SIG-M5 treated with dmso at 0.1 percent for 504 hours (cell line): ENCODE measurements around the gene CCNG2.
A peak's percentile ranks its signal among the peaks of the same experiment; 100 is the strongest.

ENCODE experiments used
- DNase-seq: peaks from one replicate; lab custom pipeline; 2025; ENCODE audit not compliant: unreplicated experiment; lab: John Stamatoyannopoulos, UW

The CCNG2 gene

DNA sequence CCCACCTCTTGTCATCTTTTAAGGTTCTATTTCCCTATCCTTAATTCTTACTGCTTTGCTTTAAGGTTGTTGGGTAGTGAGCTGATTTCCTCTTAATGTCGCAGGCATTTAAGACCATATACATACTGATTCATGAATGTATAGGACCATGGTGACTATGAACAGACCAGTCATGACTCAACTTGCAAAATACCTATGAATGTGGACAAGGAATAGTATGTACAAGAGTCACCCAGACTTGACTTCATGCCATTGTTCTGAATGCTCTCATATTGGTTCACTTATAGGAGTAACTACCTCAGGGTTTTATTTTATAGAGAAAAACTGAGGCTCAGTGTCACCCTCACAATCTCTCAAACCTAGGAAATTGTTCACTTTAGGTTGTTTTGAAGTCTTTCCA is 44.3 kb downstream of the CCNG2 start:
- no peak for DNase-seq

GRCh38 chr4:77201857-77202256 is 44.9 kb downstream of the CCNG2 start:
- no peak for DNase-seq

DNA sequence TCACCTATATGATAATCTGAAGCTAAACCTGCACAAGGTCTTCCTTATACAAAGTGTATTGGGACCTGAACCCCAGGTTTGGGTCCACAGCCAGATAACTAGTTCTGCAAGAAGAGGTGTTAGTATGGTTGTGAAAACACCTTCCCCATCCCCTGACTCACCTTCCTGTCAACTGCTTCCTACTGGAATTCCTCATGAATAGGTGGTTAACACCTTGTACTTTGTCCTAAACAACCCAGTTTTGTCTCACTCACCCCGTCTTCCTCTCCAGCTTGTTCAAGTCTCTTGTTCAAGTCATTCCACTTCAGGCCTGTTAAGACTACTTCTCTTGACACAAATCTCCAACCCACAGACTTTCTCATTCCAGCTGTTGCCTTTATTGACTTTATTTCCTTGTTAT is 45.5 kb downstream of the CCNG2 start:
- DNase-seq, result no peak

GRCh38 chr4:77203380-77204197 is 46.6 kb downstream of the CCNG2 start:
- peak; percentile 70 for DNase-seq

DNA sequence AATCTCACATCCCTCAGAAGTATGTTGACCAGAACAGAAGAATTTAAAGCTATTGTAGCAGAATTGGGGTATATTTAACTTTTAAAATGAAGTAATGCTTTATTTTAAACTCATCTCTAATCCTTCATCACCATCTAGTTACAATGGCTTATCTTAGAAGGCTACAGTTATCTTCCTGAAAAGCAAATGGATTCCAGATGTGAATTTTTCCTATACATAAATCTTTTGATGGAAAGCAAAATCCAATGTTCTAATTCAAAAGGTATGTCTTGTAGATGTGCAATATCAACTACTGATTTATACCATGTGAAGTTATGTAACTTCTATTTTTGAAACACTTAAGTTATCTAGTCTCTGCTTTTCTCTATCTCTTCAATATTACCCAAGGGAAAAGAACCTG is 47.6 kb downstream of the CCNG2 start:
- no peak for DNase-seq

DNA sequence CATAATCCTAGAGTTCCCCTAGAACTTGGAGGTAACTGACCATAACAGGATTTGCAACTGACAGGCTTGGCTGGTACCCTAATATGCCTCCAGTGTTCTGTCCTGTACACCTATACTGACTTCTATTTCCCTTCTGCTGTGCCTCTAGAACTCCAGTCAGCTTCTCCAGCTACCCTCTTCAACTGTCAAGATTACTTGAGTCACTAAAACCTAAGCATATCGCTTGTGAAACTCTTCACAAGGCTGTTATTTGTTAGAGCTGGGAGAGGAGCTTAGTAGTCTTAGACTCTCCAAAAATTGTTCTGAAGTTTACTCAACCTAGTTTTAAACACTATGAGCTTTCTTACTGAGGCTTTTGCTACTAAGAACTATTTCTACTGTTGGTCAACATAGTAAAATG is 52.0 kb downstream of the CCNG2 start:
- no peak for DNase-seq

GRCh38 chr4:77209936-77210335 is 52.9 kb downstream of the CCNG2 start:
- DNase-seq, result no peak

GRCh38 chr4:77215107-77215506 is 58.1 kb downstream of the CCNG2 start:
- no peak for DNase-seq

GRCh38 chr4:77217526-77217925 is 60.5 kb downstream of the CCNG2 start:
- no peak for DNase-seq

DNA sequence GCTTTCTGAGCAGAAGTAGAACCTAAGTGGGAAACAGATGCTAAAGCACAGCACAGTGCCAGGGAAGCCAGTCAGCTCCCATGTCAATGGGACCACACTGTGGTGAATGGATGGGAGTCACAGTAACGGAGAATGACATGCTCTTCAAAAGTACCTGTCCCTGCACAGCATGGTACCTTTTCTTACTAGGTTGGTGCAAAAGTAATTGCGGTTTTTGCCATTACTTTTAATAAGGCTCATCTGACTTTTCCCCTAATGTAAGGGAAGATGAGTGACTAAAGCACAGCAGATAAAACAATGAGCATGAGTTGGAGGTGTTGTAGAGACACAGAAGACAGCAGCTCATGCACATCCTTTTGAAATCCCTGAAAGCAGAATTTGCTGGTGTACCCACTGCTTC is 62.3 kb downstream of the CCNG2 start:
- DNase-seq, result no peak
